Activated T-cell treated with anti-CD3 and anti-CD28 coated beads for 1 hour (primary cell): Measurements from ENCODE around the gene FAM124B.
"Not testable (repeated sequence)": the region's sequence is repeated elsewhere in the genome, so short reads cannot be mapped to it uniquely, and the experiment has no call there.

ENCODE experiments used
- DNase-seq: peaks from one replicate; pipeline ENCODE4 v3.0.0-alpha.2; 2020; ENCODE audit warnings: low read depth

Gene FAM124B

DNA sequence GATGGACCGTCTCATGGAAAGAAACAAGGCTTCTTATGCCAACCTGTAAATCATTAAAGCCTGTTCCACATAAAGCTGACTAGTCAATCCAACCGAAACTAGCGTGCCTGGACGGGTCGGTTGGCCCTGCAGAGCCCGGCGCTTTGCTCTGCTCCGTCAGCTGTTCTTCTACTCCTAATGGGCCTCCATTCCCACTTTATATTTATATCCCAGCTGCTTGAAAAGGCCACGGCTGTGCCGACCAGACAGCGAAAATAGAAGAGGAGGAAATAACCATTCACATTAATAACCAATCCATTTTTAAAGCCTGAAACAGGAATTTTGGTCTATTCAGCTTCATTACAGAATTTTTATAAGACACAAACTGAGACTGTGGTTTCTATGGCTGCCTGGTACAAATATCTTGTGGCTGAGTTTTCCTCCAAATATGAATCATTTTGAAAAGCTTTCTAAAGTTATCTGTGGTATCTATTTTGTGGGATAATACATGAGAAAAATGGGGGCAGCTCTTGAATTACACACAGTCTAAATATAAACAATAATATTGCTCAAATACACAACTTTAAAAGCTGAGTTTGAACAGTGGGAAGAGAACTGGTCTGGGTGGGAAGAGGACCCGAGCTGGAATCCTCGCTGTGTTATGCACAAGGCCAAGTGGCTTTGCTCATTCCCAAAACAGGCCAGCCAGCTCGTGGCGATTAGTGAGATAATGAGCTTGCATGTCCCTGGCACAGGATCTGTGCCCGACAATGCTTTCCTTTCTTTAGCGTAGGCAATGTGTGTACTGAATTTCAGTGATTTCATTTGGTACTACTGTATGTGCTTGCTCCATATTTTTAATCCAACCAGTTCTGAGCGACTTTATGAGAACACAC is 10.5 kb upstream of the FAM124B start:
- no peak for DNase-seq

DNA sequence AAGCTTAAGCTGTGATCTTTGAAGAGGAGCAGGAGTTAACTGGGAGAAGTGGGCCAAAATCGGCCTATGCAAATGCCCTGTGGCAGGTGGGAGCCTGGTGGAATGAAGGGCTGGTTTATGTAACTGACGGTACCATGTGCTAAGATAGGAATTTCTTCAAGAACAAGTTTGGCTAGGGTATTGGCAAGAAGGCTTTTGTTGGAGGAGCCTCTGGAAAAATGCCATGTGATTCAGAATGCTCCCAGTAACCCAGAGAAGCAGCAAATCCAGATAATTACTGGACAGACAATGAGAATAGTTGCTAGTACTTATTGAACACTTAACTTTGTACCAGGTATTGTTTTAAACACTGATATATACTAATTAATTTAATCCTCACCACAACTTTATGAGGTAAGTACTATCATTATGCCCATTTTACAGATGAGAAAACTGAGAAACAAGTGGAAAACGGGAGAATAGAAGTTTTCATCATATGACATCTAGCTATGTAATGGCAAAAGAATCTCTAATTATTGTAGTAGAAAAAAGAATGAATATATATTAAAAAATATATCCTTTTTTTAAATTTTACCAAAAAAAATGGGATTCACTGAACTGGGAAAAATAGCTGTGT is 9.1 kb upstream of the FAM124B start:
- DNase-seq, result no peak

DNA sequence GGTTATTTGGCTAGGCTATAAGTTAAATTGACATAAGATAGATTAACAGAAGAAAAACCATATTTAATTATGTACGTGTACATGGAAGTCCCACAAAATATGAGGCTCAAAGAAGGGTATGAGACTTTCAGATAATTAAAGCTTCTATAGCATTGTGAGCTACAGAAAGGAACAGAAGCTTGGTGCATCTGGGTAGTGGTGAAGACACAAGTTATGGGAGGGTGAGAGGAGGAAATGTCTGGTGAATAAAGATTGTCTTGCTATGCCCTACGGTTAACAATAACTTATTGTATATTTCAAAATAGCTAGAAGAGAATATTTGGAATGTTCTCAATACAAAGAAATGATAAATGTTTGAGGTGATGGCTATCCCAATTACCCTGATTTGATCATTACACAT is 6.8 kb upstream of the FAM124B start:
- no peak for DNase-seq

DNA sequence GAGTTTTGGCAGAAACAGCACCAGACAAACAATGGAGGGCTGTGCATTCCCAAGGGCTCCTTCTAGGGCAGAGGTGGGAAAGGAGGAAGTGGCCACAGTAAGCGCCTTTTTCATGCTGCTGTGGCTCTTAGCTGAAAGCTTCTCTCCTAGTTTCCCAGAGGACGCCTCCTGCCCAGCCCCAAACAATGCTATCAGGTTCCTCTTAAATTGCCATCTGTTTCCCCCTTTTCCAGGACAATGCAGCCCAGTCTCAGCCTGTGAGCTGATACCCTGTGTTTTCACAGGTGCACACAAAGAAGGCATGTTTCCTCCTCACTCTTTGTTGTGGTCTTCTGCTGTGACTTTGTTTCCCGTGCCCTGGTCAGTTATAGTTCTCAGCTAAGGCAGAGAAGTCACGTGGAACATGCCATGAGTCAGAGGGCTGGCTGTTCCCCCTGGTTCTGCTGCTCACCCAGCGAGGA is 5.4 kb upstream of the FAM124B start:
- no peak for DNase-seq

DNA sequence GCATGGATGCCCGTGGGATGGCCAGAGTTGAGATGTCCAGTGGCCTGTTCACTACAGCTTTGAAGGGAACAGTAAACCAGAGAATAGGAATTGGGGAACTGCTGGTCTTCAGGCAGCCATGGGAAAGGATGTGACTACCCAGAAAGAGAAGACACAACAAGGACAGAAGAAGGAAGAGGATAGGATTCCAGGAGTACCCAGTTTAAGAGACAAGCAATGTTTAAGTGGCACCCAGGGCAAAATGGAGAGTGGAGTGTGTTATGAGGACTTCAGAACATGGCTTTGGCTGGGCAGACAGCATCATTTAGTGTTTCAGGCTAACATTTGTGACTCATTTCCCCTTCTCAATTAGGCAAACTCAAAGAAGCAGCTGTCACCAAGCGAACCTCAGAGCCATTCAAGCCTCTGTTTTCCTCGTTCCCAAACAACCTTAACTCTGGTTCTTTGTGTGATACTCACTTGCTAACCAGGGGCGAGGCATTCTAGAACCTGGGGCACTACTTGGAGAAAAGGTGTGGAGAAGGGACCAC is 4.0 kb upstream of the FAM124B start:
- DNase-seq, result no peak

DNA sequence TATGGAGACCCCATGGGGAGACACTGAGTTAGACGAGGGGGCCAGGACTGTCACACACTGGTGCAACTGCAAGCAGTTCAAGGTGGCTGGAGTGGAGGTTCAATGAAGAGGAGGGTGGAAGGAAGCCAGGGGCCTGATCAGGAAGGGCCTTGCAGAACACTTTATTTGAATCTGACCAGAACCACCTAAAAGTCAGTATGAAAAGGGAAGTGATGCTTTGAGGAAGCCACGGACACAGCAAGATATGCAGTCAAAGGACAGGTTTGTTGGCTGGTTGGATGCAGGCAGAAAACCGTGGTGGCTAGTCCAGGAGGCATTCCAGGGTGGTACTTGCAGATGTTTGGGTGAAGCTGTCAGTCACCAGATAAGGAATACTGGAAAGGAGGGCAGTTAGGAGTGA is 3.5 kb upstream of the FAM124B start:
- DNase-seq, result no peak

DNA sequence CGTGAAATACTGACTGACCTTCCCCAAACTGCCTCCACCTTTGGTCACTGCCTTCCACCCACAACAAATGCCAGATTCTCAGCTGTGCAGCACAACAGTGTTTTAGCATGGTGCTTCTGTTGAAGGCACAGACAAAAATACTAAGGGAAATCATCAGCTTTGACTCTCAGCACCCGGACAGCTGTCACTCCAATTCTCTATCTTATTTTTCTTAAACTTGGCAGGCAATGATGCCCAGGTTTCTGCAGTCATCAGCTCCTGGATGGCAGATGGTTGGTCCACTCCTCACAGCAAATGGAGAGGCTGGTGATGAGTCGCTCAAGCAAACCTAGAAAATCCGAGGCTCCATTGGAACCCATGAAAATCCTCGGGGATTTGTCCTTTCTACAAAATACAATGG is 2.9 kb upstream of the FAM124B start:
- no peak for DNase-seq

DNA sequence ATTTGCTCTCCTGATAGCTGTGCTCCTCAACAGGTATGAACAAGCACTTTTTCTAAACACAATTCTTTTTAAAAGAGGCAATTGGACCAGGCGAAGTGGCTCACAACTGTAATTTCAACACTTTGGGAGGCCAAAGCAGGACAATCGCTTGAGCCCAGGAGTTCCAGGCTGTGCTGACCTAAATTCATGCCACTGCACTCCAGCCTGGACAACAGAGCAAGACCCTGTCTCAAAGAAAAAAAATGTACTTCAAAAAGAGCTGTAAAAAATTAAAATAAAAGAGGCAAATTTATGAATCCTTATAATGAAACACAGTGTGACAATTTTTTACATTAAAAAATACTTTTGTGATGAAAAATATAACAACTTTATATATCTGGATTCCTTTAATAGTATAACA is 1.8 kb upstream of the FAM124B start:
- no peak for DNase-seq

DNA sequence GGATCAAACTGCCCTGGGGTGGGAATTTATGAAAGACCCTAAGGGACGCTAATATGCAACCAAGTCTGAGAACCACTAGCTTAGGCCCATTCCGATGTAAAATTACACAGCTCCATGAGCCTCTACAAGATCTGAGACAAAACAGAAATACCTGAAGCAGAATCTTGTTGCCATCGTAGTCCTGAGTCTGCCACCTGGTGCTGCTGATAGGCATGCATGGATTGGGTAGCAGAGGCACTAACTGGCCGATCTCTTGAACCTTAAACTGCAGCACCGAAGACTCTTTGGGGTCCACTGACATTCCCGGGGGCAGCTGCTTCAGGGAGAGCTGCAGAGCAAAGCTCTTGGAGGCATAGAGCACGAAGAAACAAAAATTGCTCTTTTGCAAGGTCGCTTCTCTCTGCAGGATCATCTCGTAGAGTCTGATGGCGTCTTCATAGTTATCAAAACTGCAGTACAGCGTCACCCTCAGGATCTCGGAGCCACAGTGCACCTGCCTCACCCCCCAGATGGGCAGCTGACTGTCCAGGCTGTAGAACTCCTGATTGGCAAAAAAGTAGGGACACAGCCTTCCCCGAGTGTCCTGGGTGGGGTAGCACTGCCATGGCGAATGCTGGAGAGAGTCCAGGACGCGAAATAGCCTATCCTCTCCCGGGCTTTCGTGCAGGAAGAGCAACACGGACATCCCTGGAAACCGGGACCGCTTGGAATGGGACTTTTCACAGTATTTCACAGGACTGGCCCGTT is 848 bp downstream of the FAM124B start:
- no peak for DNase-seq

DNA sequence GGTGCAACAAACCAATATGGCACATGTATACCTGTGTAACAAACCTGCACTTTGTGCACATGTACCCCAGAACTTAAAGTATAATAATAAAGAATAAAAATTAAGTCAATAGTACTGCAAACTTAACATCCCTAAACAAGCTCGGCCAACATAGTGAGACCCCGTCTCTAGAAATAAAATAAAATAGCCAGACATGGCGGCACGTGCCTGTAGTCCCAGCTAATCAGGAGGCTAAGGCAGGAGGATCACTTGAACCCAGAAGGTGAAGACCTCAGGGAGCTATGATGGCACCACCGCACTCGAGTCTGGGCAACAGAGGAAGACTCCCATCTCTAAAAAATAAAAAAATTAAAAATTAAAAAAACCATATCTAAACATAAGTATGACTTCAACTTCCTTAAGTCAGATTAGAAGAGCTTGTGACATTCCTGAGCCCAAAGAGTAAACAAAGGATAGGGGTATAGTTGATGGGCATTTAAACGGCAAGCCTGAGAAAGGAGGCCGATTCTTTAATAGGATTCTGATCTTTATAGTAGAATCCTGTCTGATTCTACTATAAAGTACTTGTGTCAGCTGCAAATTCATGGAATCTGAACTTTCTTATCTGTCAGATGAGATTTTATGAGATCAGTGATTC is 1.6 kb downstream of the FAM124B start:
- DNase-seq, result no peak

DNA sequence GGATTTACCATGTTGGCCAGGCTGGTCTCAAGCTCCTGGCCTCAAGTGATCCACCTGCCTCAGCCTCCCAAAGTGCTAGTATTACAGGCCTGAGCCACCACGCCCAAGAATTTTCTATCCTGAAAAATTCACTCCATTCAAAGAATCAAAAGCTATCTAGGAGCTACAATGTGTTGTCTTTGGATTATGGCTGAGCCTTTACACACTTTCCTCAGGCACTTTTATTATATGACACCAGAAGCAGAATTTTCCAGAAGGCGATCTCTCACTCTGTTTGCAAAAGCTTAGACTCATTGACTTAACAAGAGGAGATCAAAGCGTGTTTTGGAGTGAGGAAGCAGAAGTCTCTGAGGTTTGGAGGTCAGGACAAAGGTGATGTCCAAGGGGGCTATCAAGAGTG is 3.6 kb downstream of the FAM124B start:
- DNase-seq, result no peak

DNA sequence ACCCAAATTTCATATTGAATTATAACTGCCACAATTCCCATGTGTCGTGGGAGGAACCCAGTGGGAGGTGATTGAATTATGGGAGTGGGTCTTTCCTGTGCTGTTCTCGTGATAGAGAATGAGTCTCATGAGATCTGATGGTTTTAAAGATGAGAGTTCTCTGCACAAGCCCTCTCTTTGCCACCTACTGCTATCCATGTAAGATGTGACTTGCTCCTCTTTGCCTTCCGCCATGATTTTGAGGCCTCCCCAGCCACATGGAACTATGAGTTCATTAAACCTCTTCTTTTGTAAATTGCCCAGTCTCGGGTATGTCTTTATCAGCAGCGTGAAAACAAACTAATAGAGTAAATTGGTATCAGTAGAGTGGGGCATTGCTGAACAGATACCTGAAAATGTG is 4.8 kb downstream of the FAM124B start:
- not testable (repeated sequence) for DNase-seq

DNA sequence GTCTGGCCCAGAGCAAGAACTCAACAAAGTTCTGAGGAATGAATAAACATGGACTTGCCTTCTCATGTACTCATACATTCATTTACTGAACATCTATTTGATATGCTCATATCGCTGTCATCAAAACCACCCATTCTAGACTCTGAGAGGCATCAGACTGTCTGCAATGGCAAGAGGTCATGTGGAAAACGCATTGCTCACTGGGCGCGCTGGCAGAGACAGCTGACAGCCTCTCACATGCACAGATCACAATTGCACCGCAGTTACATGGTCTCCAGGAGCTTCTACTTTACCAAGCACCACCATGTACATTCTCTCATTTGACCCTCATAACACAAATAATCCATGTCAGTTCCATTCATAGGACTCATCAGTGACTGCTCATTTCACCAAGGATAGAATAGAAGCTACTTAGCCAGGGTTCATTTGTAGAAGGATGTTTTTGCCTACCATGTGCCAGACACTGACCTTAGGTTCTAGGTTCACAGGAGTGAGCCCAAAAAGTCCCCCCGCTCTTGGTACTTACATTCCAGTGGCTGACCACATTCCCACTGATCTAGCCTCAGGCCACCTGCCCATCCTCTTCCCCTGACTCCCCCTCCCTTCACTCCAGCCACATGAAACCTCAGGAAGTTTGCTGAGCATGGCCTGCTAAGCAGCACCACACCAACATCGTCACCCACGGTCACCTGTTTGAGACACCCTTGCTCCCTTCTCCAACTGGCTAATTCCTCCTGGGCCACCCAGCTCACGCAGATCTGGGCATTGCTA is 6.1 kb downstream of the FAM124B start:
- no peak for DNase-seq

DNA sequence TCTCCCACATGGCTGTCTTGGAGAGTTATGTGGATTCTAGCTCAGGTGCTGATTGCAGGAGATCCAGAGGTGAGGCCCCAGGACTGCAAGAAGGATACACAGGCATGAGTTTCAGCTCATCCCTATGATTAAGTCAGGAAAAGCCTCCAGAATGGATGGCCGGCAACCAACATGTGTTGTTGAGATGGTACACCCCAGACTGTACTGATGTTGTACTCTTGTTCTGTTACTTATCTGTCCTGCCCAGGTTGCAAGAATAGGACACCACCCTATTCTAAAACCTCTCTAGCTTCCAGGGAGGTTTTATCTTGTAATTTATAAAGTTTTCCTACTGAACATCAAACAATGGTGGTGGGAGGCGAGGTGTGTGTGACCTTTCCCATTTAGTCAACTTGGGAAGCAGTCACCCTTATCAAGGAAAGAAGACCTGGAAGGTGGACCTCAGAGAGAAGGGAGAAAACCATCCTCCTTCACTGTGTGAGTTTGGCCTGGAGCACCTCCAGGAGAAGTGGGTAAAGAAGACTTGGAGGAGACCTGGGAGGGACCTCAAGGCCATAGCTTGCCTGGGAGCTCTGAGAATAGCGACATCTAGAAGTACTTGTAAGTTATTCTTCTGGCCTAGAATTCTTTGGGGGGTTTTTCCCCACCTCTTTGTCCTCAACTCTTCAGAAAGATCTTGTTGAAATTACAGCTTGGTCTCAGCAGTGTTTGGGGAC is 8.6 kb downstream of the FAM124B start:
- no peak for DNase-seq

DNA sequence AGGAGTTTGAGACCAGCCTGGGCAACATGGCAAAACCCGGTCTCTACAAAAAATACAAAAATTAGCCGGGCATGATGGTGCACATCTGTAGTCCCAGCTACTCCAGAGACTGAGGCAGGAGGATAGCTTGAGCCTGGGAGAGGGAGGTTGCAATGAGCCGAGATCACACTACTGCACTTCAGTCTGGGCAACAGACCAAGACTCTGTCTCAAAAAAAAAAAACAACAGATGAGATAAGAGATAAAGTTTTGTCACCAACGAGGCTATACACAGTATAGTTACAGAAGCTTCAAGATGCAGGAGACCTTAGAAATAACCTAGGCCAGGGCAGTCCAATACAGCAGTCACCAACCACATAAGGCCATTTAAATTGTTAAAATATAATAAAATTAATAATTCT is 9.4 kb downstream of the FAM124B start:
- no peak for DNase-seq

DNA sequence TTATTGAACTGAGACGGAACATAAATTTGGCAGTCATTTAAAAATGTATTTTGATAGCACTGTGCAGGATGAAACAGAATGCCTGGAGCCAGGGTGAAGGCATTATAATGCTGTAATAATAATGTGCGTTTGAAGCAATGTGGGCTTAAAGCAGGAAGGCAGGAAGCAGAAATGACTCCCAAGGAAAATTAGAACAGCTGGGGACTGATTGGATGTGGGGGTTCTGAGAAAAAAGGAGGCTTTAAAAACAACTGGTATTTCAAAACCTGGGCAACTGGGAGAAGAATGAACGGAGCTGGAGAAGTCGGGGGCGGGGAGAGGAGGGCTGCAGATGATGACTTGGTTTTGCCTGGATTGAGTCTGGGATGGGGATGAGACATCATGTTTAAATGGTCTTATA is 12.6 kb downstream of the FAM124B start:
- DNase-seq, result no peak

DNA sequence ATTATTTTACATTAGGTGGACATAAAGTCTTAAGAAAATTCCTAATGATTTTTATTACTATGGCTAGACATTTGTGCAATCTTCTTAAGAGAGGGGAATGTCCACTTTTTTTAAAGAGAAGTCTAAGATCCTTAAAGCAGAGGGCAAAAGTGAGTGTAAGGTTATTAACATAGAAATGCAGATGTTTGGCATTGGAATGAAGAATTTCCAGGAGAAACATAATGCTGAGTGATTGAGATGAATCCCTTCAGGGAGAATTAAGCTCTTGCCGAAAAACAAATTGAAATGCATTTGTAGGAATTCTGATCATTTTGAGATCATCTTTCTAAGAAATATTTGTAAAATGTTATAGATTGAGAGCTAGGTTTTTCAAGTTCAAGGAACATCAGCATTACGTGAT is 15.0 kb downstream of the FAM124B start:
- DNase-seq, result no peak

DNA sequence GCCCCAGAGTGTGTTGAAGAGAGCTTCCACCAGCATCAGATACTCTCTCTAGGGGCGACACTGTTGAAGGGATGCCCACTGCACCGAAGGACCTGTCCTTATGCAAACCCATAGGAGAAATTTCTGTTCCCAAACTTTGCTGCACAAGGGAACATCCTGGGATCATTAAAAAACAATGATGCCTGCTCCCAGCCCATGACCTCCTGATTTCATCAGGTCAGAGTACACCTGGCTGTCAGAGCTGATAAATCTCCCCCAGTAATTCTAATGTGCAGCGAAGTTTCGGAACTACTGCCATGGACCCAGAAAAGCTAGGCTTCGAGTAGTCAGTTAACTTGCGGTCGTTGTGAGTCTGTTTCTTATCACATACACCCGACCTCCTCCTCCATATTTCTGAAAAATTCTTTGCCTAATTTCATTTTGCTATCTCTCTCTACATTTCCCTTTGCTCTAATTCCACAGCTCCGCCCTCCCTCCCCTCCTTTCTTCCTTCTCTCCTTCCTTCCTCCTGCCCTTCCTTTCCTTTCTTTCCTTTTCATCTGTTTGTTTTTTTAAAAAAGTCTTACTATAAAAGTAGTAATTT is 18.8 kb downstream of the FAM124B start:
- no peak for DNase-seq

DNA sequence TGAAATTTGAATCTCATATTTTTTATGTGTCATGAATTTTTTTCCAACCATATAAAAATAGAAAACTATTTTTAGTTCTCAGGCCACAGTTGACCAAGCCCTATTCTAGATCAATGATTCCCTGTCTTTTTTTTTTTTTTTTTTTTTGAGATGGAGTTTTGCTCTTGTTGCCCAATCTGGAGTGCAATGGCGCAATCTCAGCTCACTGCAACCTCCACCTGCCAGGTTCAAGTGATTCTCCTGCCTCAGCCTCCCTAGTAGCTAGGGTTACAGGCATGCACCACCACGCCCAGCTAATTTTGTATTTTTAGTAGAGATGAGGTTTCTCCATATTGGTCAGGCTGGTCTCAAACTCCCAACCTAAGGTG is 19.6 kb downstream of the FAM124B start:
- not testable (repeated sequence) for DNase-seq

DNA sequence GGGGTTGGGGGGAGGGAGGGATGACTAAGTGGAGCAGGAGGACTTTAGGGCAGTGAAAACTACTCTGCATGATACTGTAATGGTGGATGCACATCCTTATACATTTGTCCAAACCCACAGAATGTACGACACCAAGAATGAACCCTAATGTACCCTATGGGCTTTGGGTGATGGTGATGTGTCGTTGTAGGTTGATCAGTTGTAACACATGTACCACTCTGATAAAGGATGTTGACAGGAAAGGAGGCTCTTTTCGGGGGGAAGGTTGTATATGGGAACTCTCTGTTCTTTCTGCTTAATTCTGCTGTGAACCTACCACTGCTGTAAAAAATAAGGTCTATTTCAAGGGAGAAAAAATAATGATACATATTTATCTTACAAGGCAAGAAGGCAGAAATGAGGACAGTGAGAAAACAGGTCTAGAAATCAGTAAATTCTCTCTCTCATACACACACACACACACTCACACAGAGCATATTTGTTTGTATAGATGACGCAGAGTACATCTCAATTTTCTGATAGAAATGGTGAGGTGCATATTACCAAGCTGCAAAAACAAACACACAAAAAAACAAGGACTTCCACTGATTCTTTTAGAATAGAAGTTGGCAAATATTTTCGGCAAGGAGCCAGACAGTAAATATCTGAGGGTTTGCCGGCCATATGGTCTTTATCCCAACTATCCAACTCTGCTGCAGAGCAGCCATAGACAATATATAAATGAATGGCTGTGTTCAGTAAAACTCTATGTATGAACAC is 20.2 kb downstream of the FAM124B start:
- DNase-seq, result no peak
